Esophagus squamous epithelium (tissue), 5 donors: Measurements from ENCODE around the gene NKX2-8. TPM values are rescaled to one million over a fixed set of nuclear protein-coding genes. Genes with fewer than 3 reads are reported as not detected.

Experiments
- DNase-seq: peaks from one replicate; lab custom pipeline; 2025; lab: John Stamatoyannopoulos, UW
- H3K27ac ChIP-seq, 4 donors: fragments of 200-600 bp; sonication (generic); one replicate each; pipeline ENCODE4 v1.5.1; 2016 to 2019; ENCODE audit warnings: mild to moderate bottlenecking in 1 of 4
- H3K27me3 ChIP-seq, 4 donors: fragments of 200-600 bp; sonication (generic); 1 replicate in 3 of 4; 2 replicates in 1 of 4; pipeline versions ENCODE4 v1.5.1 to v1.6.0; 2017 to 2021; ENCODE audit warnings: antibody characterized with exemption in 1 of 4
- H3K36me3 ChIP-seq, 3 donors: fragments of 200-600 bp; sonication (generic); one replicate each; pipeline ENCODE4 v1.5.1; 2016 to 2019
- H3K4me1 ChIP-seq, 3 donors: fragments of 200-600 bp; sonication (generic); one replicate each; pipeline ENCODE4 v1.5.1; 2017 to 2019
- H3K4me3 ChIP-seq, 4 donors: fragments of 200-600 bp; sonication (generic); 1 replicate in 3 of 4; 2 replicates in 1 of 4; pipeline ENCODE4 v1.5.1; 2016 to 2019; ENCODE audit warnings: mild to moderate bottlenecking in 2 of 4, moderate library complexity in 1 of 4
- H3K9me3 ChIP-seq, 3 donors: fragments of 200-600 bp; sonication (generic); one replicate each; pipeline ENCODE4 v1.5.1; 2016 to 2019
- POLR2A ChIP-seq, 4 donors: fragments of 450-650 bp; IDR thresholded peaks; one replicate each; pipeline ENCODE4 v1.6.1; 2017; ENCODE audit warnings: antibody characterized with exemption in 4 of 4, mild to moderate bottlenecking in 4 of 4, moderate library complexity in 3 of 4
- WGBS, 2 donors: methylation state at CpG; one replicate each; pipeline ENCODE4 v1.1.5; 2018; 5-methylcytosine and 5-hydroxymethylcytosine counted together
- intact Hi-C: fragments of 100-400 bp; cut with DNase I; formaldehyde crosslinking; loops from one replicate; pipeline ENCODE4 v1.15.0; 2022
- total RNA-seq, 4 donors: library from RNA; depleted of rRNA; stranded (reverse); fragments of >200 nt; gene quantifications; one replicate each; pipeline ENCODE4 v1.1.0, GENCODE V29; 2016
- TF ChIP-seq, protein P1 (sequence below), 6 experiments: fragments of 450-650 bp in 4 of 6; fragments of 200-600 bp in 2 of 6; sonication (generic) in 2 of 6; IDR thresholded peaks; one replicate each; pipeline ENCODE4 v1.5.1; 2016 to 2019; ENCODE audit warnings: antibody characterized with exemption in 6 of 6, mild to moderate bottlenecking in 4 of 6, moderate library complexity in 4 of 6
- donor health status: DM: yes; HTN: yes; CAD: no.

Gene NKX2-8
- total RNA-seq, 4 donors from 2014 or later, result 2.8 to 10.0 (median 4.0) TPM

DNA sequence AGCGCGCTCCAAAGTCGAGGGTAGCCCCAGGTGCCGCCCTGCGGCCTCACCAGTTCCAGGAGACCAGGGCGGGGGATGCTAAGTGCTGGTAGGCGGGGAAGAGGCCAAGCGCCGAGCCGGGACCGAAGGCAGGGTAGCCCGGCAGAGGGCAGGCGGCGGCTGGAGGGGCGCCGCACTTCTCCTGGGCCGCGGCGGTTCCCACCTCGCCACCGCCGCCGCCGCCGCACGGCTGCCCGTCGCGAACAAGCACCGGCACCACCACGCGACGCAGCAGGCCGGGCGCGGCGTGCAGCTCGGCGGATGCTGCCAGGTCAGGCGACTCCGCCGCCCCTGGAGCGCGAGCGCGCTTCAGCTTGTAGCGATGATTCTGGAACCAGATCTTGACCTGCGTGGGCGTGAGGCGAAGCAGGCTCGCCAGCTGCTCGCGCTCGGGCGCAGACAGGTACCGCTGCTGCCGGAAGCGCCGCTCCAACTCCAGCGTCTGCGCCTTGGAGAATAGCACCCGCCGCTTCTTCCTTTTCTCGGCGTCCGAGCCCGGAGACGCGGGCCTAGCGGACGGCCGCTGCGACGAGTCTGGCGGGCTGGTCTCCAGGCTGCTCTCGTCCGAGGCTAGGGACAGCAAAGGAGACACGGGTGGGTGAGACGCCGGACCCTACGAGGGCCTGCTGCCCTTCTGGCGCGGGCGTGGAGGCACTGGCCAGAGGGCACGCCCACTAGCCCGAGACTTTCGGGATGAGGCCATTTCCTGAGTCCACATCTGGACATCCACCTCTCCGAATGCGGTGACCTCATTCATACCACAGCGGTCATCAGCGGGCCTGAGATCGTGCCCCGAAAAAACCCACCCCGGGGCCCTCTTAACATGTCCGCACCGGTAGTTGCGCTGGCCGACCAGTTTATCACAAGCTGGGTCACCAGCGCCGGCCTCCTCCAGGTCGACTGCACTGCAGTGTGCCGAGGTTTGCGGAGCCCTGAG is 1.3 kb downstream of the NKX2-8 start:
- H3K9me3 ChIP-seq, result no peaks in the 10 kb centered on the region
- peak overlapping the region; percentile 28 to 80 (median 46) for H3K27ac ChIP-seq
- WGBS, 2 donors, result 1 to 13% methylated on average over 9 to 14 of the region's 103 CpGs
- TF ChIP-seq POLR2A (IDR thresholded peaks at IDR 0.05), result no peak
- H3K4me3 ChIP-seq, result peak overlapping the region; percentile 44 to 76 (median 63)
- no peak for DNase-seq
- H3K36me3 ChIP-seq, result no peaks in the 10 kb centered on the region
- H3K4me1 ChIP-seq, result peaks cover 6 to 31% (median 16%) of the 10 kb centered on the region in 3 donors
- intact Hi-C loops, result no loop called here
- H3K27me3 ChIP-seq, result peaks cover 0 to 100% (median 2%) of the 10 kb centered on the region in 4 donors

DNA sequence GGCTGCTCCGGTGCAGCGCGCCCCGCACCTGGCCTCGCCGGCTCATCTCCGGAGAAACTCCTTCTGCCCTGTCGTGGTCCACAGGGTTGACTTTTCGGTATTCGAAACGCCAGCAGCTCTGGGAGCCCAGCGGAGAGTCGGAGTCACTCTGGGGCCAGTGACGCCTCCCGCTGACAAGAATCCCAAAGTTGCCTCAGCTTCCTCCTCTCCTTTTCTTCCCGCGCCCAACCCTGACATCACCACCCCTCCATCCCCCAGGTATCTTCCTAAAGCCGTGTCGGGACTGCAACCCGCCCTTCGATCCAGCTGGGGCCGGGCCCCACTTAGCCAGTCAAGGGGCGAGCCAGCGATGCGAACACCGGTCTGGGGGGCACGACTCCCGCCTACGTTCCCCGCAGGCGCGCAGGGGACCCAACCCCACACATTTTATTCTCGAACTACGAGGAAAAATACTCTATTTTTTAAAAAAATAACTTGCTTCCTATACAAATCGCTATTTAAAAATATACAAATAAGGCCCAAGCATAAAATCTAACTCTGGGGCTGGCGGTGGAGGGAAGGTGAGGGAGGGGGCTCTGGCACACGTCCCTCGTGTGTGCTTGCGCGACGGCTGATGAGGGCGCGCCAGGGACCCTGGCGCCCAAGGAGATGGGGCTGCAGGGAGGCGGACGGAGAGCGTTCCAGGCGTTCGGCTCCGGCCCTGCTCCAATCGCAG is 2.1 kb downstream of the NKX2-8 start:
- no peak for TF ChIP-seq POLR2A (IDR thresholded peaks at IDR 0.05)
- TF ChIP-seq, protein P1, sequence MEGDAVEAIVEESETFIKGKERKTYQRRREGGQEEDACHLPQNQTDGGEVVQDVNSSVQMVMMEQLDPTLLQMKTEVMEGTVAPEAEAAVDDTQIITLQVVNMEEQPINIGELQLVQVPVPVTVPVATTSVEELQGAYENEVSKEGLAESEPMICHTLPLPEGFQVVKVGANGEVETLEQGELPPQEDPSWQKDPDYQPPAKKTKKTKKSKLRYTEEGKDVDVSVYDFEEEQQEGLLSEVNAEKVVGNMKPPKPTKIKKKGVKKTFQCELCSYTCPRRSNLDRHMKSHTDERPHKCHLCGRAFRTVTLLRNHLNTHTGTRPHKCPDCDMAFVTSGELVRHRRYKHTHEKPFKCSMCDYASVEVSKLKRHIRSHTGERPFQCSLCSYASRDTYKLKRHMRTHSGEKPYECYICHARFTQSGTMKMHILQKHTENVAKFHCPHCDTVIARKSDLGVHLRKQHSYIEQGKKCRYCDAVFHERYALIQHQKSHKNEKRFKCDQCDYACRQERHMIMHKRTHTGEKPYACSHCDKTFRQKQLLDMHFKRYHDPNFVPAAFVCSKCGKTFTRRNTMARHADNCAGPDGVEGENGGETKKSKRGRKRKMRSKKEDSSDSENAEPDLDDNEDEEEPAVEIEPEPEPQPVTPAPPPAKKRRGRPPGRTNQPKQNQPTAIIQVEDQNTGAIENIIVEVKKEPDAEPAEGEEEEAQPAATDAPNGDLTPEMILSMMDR (IDR thresholded peaks at IDR 0.05), result no peak
- peaks cover 0 to 100% (median 2%) of the 10 kb centered on the region in 4 donors for H3K27me3 ChIP-seq
- WGBS, 2 donors, result 47 to 49% methylated on average over 24 to 35 of the region's 51 CpGs

DNA sequence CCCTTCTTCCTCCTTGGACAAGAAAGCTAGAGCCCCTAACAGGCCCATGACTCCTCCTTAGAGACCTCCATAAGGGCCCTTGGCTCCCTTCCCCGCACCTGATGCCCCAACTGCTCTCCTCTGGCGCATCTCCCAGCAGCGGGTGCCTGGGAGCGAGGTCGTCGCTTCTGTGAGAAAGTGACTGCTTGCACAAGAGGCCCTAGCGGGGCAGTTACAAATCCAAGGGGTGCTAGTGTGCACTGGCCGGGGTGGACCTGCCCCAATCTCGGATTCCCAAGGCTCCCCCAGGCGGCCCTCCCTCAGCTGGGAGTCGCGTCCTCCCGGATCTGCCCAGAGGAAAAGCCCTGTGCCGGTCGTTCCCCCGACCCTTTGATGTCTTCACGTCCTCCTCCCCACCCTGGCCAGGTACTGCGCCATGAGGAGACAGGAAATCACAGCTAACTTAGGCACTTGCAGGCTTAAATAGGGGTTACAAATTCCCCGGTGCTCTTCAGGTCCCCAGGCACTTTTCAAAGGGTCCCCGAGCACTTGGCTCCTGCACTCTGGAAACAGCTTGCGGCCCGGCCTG is 2.8 kb downstream of the NKX2-8 start:
- WGBS, 2 donors, result 40 to 57% methylated on average over 2 to 10 of the region's 22 CpGs
- intact Hi-C loops, result no loop called here
- Histone ChIP-seq H3K9me3 (no peaks in the 10 kb centered on the region), H3K36me3 (no peaks in the 10 kb centered on the region), H3K27ac (no peak overlapping the region), H3K4me3 (no peak overlapping the region), H3K27me3 (peaks cover 0 to 100% (median 2%) of the 10 kb centered on the region in 4 donors), H3K4me1 (peaks cover 6 to 31% (median 16%) of the 10 kb centered on the region in 3 donors)
- TF ChIP-seq, protein P1 (IDR thresholded peaks at IDR 0.05), result no peak
- no peak for TF ChIP-seq POLR2A (IDR thresholded peaks at IDR 0.05)
- no peak for DNase-seq

More for the DNA sequence above, 2.1 kb downstream of the NKX2-8 start:
- intact Hi-C loops, result no loop called here
- H3K4me1 ChIP-seq, result peaks cover 6 to 31% (median 16%) of the 10 kb centered on the region in 3 donors
- DNase-seq, result no peak
- H3K36me3 ChIP-seq, result no peaks in the 10 kb centered on the region
- peak overlapping the region in 3 of 4 donors; percentile 32 to 80 (median 60) for H3K27ac ChIP-seq
- H3K9me3 ChIP-seq, result no peaks in the 10 kb centered on the region
- H3K4me3 ChIP-seq, result peak overlapping the region; percentile 44 to 76 (median 63)

DNA sequence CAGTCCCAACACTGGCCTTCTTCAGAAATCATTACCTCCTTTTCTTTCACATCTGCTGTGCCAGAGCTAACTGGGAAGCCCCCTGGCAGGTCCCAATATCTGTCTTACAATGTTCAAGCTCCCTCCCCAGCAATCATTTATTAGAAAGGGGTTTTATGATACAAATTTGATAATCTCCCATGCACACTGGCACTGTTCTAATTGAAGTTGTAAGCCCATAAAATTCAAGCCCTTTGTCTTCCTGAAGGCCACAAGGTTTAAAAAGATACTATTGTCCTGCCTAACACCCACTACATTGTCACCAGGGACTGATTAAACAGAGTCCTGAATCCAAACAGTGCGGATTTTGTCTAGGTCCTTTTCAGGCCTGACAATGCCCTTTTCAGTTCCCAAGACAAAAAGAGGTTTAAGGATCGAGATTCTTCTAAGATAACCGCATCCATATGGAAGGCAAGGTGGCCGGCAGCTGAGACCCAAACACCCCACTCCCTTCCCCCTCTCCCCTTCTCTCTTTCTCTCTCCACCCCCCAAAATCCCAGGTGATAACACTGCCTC is 3.3 kb downstream of the NKX2-8 start:
- peaks cover 0 to 100% (median under 1%) of the 10 kb centered on the region in 4 donors for H3K27me3 ChIP-seq
- H3K4me1 ChIP-seq, result peaks cover 6 to 31% (median 16%) of the 10 kb centered on the region in 3 donors
- H3K36me3 ChIP-seq, result no peaks in the 10 kb centered on the region
- no peak for TF ChIP-seq POLR2A (IDR thresholded peaks at IDR 0.05)
- TF ChIP-seq, protein P1 (IDR thresholded peaks at IDR 0.05), result no peak
- intact Hi-C loops, result no loop called here
- H3K27ac ChIP-seq, result no peak overlapping the region
- H3K4me3 ChIP-seq, result no peak overlapping the region
- DNase-seq, result no peak
- 41 to 57% methylated on average over 4 of the region's 4 CpGs for WGBS, 2 donors
- H3K9me3 ChIP-seq, result no peaks in the 10 kb centered on the region

DNA sequence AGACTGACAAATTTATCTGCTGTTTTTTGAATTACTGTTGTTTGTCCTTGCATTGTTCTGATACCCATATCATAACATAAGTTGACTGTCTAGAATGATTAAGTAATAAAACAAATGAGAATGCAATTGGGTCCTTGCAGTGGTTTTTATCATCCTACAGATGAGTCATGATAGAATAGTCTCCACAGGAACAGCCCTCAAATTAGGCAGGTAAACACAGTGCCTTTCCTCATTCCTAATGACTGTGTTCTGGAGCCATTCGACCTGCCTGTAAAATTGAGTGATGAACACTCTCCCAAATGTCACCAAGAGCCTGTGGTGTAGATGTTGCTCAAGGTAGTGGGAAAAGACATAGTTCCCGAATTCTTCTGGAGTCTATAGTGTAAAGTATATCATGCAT is 12.3 kb downstream of the NKX2-8 start:
- H3K4me3 ChIP-seq, result no peak overlapping the region
- TF ChIP-seq POLR2A (IDR thresholded peaks at IDR 0.05), result no peak
- TF ChIP-seq, protein P1 (IDR thresholded peaks at IDR 0.05), result no peak
- H3K36me3 ChIP-seq, result no peaks in the 10 kb centered on the region
- no peaks in the 10 kb centered on the region for H3K9me3 ChIP-seq
- intact Hi-C loops, result no loop called here
- no peaks in the 10 kb centered on the region for H3K4me1 ChIP-seq
- WGBS, 2 donors, result 43 to 77% methylated on average over 2 of the region's 2 CpGs
- peaks cover 0 to 32% (median 0%) of the 10 kb centered on the region in 4 donors for H3K27me3 ChIP-seq
- no peak for DNase-seq
- no peak overlapping the region for H3K27ac ChIP-seq
